Mesenteric fat pad (tissue), 1 donor: ENCODE data around the gene BCAS1. TPM values are rescaled to one million over a fixed set of nuclear protein-coding genes. Genes with fewer than 3 reads are reported as not detected.

ENCODE experiments used
- DNase-seq: peaks from one replicate; pipeline ENCODE4 v3.0.0-alpha.2; 2020; ENCODE audit warnings: low spot score
- total RNA-seq: library from RNA; stranded (reverse); fragmentation: NEBNext Ultra II Directional; extraction: Animal tissue kit (Norgen Biotek cat#: 25700); gene quantifications from one replicate; pipeline ENCODE4 v1.2.1, GENCODE V29; 2021
- donor health status: DM: yes; HTN: yes; CAD: no.

Gene BCAS1
- total RNA-seq, 1 donor from 2014 or later = 0.51 TPM

GRCh38 chr20:53947501-53948195 is 122.7 kb downstream of the BCAS1 start:
- no peak for DNase-seq

- DNase-seq = no peak
These were observed 124.3 kb downstream of the BCAS1 start for GRCh38 chr20:53946106-53946505.

GRCh38 chr20:53945478-53945877 is 124.9 kb downstream of the BCAS1 start:
- no peak for DNase-seq

- no peak for DNase-seq
These were observed 125.6 kb downstream of the BCAS1 start for GRCh38 chr20:53944796-53945195.

DNA sequence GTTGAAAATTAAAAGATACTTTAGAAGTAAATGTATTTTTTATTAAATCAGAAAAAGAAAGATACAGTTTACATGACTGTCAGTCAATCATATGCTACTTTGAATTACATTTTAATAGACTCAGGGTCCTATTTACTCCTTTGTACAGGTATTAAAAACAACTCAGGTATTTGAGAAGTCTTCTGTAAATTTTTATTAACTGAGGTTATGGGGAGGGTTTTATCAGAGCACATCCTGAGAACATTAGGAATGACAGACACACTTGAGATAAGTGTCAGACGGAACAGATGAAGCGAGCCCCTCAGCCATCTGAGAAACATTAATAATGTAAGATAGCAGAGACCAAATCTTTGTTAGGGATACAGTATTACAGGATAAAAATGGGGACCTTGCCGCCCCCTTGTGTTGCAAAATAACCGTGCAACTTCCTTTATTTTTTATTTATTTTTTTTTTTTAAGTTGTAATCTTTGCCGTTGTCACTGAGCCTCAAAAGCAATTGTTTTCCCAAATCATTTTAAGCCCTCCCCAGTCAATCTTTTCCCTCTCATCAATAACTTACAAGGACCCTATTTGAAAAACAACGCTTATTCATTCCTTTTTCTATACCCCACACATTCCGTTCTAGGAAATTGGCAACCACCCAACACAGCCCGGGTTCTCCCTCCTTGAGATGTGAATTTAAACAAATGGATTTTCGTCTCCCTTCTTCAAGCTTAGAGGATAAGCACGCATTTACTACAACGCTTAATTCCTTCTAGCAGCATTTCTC is 126.7 kb downstream of the BCAS1 start:
- no peak for DNase-seq

DNA sequence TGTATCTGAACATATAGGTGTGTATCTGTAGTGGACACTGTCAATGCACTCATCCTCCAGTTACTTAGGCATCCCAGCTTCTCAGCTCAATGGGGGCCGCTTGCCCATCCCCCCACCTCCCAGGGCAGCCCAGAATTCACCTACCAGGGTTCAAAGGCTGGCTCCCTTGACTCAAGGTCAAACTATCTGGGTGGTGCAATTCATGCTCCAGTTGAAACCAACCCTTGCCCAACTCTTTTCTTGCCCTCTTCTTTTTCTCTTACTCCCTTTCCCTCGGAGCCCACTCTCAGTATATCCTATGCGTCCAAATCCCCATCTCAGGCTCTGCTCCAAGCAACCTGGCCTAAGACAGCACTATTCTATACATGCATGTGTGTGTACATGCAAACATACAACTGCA is 127.4 kb downstream of the BCAS1 start:
- DNase-seq = no peak

GRCh38 chr20:53942472-53942816 is 128.0 kb downstream of the BCAS1 start:
- DNase-seq = no peak

- DNase-seq = no peak
These were observed 128.5 kb downstream of the BCAS1 start for GRCh38 chr20:53941680-53942471.

DNA sequence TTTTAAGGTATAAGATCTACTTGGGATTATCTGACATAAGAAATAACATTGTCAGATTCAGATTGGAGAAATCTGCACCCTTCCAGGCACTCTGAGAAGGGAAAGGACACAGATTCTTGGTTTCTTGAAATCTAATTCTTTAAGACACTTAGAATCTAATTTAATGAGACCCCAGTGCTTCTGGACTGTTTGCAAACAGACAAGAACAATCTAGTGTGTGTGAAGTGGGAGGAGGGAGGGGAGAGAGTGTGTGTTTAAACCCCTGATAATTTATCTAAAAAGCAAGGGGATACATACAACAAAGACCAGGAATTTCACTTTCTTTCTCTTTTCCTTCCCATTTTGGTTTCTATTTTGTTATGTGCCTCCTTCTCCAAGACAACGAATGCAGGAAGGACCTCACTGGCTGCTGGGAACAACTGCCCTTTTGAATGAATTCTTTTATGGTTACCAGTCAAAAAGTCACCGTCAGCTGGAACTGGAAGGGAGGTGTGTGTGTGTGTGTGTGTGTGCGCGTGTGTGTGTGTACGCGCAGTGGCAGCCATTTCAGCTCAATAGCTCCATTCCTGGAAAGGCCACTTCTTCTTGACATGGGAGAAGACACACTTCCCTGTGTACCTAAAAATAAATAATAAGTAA is 129.4 kb downstream of the BCAS1 start:
- no peak for DNase-seq

DNA sequence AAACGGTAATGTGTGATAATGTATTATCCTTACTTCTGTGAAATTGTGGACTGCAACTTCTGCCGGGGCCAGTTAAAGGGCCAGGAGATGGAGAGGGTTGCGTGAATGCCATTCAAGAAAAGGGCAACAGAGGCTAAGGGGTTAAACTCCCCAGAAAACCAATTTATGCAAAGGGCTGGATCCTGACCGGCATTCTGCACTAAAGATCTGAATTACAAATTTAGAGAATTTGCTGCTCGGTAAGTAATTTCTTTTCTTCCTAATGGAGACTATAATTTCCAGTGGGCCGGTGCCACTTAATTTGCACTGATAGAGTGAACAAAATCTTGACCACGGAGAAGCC is 130.1 kb downstream of the BCAS1 start:
- DNase-seq = no peak

GRCh38 chr20:53939572-53940359 is 130.6 kb downstream of the BCAS1 start:
- no peak for DNase-seq

DNA sequence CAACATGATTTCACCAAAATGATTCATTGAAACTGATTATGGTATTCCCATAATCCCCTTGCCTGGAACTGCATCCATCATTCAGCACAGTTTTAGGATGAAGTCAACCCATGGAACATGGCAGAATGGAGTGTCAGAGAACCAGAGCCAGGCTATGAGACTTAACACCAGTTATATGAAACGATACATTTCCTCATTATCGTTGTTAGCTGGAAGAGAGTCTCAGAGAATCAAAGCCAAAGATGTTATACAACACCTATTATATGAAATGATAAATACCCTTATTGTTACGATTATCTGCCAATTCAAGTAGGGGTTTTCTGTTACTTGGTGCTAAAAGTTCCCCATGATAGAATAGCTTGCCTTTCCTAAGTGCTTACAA is 131.2 kb downstream of the BCAS1 start:
- no peak for DNase-seq

DNA sequence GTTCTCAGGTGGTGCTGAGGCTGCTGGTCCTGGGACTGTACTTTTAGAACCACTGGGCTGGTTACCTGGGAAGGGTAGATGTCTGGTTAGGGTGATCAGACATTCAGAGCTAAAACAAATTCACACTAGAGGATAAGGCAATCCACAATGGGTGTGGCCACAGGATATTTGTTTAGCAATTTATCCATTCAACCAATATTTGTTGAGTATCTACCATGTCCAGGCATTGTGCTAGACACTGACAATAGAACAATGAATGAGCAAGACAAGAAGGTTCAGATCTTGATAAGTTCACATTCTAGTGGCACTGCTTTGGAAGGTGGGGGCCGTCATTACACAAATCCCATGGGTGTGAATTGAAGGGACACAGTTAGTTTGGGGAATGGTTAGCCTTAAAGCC is 131.7 kb downstream of the BCAS1 start:
- no peak for DNase-seq

GRCh38 chr20:53937929-53938367 is 132.4 kb downstream of the BCAS1 start:
- DNase-seq = no peak

DNA sequence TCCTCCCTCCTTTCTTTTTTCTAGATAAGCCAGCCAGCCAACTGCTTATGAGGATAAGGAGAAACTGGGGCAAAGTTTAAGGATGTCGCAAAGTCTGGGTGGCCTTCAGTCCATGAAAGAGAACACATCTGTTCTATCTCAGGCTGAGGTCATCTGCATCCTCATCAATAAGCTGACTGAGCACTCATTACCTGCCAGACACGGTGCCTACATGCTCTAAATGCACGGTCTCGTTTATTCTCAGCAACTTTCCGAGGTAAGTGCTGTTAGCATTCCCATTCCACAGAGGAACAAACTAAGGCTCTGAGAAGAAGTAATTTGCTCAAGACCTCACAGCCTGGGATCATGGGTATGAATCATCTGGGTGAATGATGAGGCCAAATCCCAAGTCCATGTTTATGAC is 133.1 kb downstream of the BCAS1 start:
- DNase-seq = no peak

DNA sequence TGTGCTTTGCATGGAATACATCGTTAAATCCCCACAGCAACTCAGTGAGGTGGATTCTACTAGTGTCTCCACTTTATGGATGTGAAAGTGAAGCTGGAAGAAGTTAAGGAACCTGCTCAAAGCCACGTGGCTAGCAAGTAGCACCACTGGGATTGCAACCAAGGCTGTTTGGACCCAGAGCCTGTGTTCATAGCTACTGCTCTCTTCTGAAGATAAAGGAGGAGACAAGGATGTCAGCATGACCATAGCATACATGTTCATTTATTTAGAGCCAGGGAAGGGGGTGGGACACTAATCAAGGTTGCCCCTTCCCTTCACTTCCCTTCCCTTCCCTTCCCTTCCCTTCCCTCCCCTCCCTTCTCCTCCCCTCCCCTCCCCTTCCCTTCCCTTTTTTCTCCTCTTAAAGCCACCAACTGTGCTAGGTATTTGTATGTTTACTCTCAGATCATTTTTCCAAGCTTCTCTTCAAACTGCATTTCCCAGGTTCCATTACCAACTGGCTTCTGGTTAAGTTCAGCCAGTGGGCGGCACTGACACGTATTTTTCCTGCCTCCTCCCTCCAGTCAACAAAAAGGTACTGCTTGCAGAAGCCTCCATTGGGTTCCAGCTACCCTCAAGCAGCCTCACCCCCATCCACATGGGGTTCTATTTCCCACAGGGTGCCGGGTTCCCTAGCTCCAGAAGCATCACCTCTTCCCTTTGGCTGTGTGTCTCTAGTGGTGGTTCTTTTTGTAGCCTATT is 134.9 kb downstream of the BCAS1 start:
- no peak for DNase-seq

GRCh38 chr20:53934421-53935343 is 135.7 kb downstream of the BCAS1 start:
- no peak for DNase-seq

DNA sequence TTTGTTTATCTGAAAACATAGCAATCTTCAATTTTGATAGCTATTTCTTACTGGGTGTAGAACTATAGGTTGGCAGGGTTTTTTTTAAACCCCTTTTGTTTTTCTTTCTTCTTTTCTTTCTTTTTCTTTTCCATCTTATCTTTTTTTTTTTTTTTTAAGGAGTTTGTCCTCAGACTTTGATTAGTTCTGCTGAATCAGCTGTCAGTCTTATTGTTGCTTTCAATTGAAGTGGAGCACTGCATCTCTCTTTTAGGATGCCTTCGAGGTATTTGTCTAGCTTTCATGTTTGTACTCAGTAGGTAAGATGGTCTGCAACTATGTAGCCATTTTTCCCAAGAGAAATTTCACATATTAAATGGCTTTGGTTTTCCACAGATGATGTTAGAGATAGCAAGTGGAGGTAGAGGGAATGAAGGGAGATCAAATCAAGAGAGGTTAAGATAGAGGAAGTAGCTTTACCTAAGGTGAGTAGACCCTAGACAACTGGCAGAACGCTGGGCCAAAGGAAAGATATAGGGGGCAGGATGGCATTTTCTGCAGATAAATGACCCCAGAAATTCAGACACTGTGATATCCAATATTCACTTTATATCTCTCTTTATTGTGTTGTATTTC is 137.1 kb downstream of the BCAS1 start:
- DNase-seq = no peak
